ENCODE results near the gene ATRX.

ATRX gene

GRCh38 chrX:77786365-77786680 lies 307 bp upstream of the ATRX start:
- no peaks in the 10 kb centered on the region for H3K9me2 ChIP-seq (ENCODE audit: low read depth, low read length)
- H3K79me2 ChIP-seq (ENCODE audit: insufficient read depth, low read length) = peaks cover 53% of the 10 kb centered on the region
- TF ChIP-seq EZH2 (IDR thresholded peaks at IDR 0.05; ENCODE audit: borderline replicate concordance, low read length) (no peak), CTCF (IDR thresholded peaks at IDR 0.05; ENCODE audit: low read length) (no peak)
- H3K27me3 ChIP-seq (ENCODE audit: insufficient read depth, low read length) = no peaks in the 10 kb centered on the region
- no peaks in the 10 kb centered on the region for H4K20me1 ChIP-seq (ENCODE audit: insufficient read depth, low read length)
- H3K4me1 ChIP-seq (ENCODE audit: insufficient read depth, low read length, severe bottlenecking) = peaks cover 33% of the 10 kb centered on the region
- H2AFZ ChIP-seq (ENCODE audit: low read length) = peak overlapping the region; percentile 89
- no peaks in the 10 kb centered on the region for H3K9me3 ChIP-seq (ENCODE audit: low read length)
- H3K4me3 ChIP-seq (ENCODE audit: low read depth, low read length, poor library complexity, severe bottlenecking) = peak overlapping the region; percentile 93
- H3K4me2 ChIP-seq (ENCODE audit: low read length) = peak overlapping the region; percentile 96
- H3K36me3 ChIP-seq (ENCODE audit: insufficient read depth, low read length) = peaks cover 3% of the 10 kb centered on the region
- H3F3A ChIP-seq (ENCODE audit: insufficient read depth, low read length) = no peaks in the 10 kb centered on the region
- peak overlapping the region; percentile 89 for H3K9ac ChIP-seq (ENCODE audit: low read length)
- H3K27ac ChIP-seq (ENCODE audit: low read depth, low read length, poor library complexity, severe bottlenecking) = peak overlapping the region; percentile 91

GRCh38 chrX:77779695-77780094 lies 6.3 kb downstream of the ATRX start:
- H4K20me1 ChIP-seq (ENCODE audit: insufficient read depth, low read length) = no peaks in the 10 kb centered on the region
- H3K9me3 ChIP-seq (ENCODE audit: low read length) = no peaks in the 10 kb centered on the region
- peaks cover 21% of the 10 kb centered on the region for H3K4me1 ChIP-seq (ENCODE audit: insufficient read depth, low read length, severe bottlenecking)
- H3F3A ChIP-seq (ENCODE audit: insufficient read depth, low read length) = no peaks in the 10 kb centered on the region
- H3K4me3 ChIP-seq (ENCODE audit: low read depth, low read length, poor library complexity, severe bottlenecking) = no peak overlapping the region
- no peak overlapping the region; the same call in 1 of the 2 replicates for H3K4me2 ChIP-seq (ENCODE audit: low read length)
- H3K9ac ChIP-seq (ENCODE audit: low read length) = no peak overlapping the region
- H2AFZ ChIP-seq (ENCODE audit: low read length) = no peak overlapping the region
- H3K9me2 ChIP-seq (ENCODE audit: low read depth, low read length) = no peaks in the 10 kb centered on the region
- no peak overlapping the region for H3K27ac ChIP-seq (ENCODE audit: low read depth, low read length, poor library complexity, severe bottlenecking)
- H3K79me2 ChIP-seq (ENCODE audit: insufficient read depth, low read length) = peaks cover 95% of the 10 kb centered on the region
- TF ChIP-seq CTCF (IDR thresholded peaks at IDR 0.05; ENCODE audit: low read length) (no peak), EZH2 (IDR thresholded peaks at IDR 0.05; ENCODE audit: borderline replicate concordance, low read length) (no peak)
- no peaks in the 10 kb centered on the region for H3K27me3 ChIP-seq (ENCODE audit: insufficient read depth, low read length)
- H3K36me3 ChIP-seq (ENCODE audit: insufficient read depth, low read length) = peaks cover 7% of the 10 kb centered on the region

GRCh38 chrX:77776659-77777058 lies 9.4 kb downstream of the ATRX start:
- no peaks in the 10 kb centered on the region for H3K9me3 ChIP-seq (ENCODE audit: low read length)
- 0 out of 2 replicates have a peak, but pooled peaks cover 4% of the 10 kb centered on the region for H3K36me3 ChIP-seq (ENCODE audit: insufficient read depth, low read length)
- H3K4me2 ChIP-seq (ENCODE audit: low read length) = no peak overlapping the region
- H3K79me2 ChIP-seq (ENCODE audit: insufficient read depth, low read length) = peaks cover 94% of the 10 kb centered on the region
- H3K4me3 ChIP-seq (ENCODE audit: low read depth, low read length, poor library complexity, severe bottlenecking) = no peak overlapping the region
- H3K4me1 ChIP-seq (ENCODE audit: insufficient read depth, low read length, severe bottlenecking) = peaks cover 8% of the 10 kb centered on the region
- no peaks in the 10 kb centered on the region for H3F3A ChIP-seq (ENCODE audit: insufficient read depth, low read length)
- H3K9me2 ChIP-seq (ENCODE audit: low read depth, low read length) = no peaks in the 10 kb centered on the region
- H3K27me3 ChIP-seq (ENCODE audit: insufficient read depth, low read length) = no peaks in the 10 kb centered on the region
- H4K20me1 ChIP-seq (ENCODE audit: insufficient read depth, low read length) = no peaks in the 10 kb centered on the region
- no peak overlapping the region for H2AFZ ChIP-seq (ENCODE audit: low read length)
- no peak overlapping the region for H3K27ac ChIP-seq (ENCODE audit: low read depth, low read length, poor library complexity, severe bottlenecking)
- no peak for TF ChIP-seq CTCF (IDR thresholded peaks at IDR 0.05; ENCODE audit: low read length)
- TF ChIP-seq EZH2 (IDR thresholded peaks at IDR 0.05; ENCODE audit: borderline replicate concordance, low read length) = no peak
- H3K9ac ChIP-seq (ENCODE audit: low read length) = no peak overlapping the region

All from OCI-LY1 (cell line).